GM12891 (cell line): ENCODE results near the gene INHBE.

Source experiments
- POLR2A ChIP-seq: IDR thresholded peaks from 2 replicates; pipeline ENCODE4 v1.6.1; 2011; ENCODE audit warnings: low read depth, low read length, control low read depth
- POLR2AphosphoS5 ChIP-seq: IDR thresholded peaks from 2 replicates; pipeline ENCODE4 v1.6.1; 2011; ENCODE audit warnings: low read depth, low read length, control low read depth
- TAF1 ChIP-seq: IDR thresholded peaks from 2 replicates; pipeline ENCODE4 v1.6.1; 2011; ENCODE audit warnings: low read depth, low read length, control low read depth

DNA sequence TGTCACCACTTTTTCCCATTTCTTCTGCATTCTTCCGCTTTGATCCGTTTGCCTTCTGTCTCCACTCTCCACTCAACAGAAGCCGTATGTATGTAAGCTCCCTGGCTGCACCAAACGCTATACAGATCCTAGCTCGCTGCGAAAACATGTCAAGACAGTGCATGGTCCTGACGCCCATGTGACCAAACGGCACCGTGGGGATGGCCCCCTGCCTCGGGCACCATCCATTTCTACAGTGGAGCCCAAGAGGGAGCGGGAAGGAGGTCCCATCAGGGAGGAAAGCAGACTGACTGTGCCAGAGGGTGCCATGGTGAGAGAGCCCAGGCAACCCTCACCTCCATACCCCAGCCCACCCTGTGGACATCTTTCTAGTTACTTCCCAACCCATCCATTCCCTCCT is 12.8 kb downstream of the INHBE start:
- TF ChIP-seq POLR2AphosphoS5 (no peak), POLR2A (no peak), TAF1 (no peak)
